Spleen (tissue), 7 donors: ENCODE data around the gene MTMR3.

Experiments
- POLR2A ChIP-seq, 3 donors: fragments of 450-650 bp; IDR thresholded peaks; one replicate each; pipeline ENCODE4 v1.5.1; 2017; ENCODE audit warnings: antibody characterized with exemption in 3 of 3, mild to moderate bottlenecking in 1 of 3
- POLR2AphosphoS5 ChIP-seq, 3 donors: sonication (generic); formaldehyde crosslinking; IDR thresholded peaks; one replicate each; pipeline ENCODE4 v1.5.1; 2017; ENCODE audit warnings: antibody characterized with exemption in 3 of 3
- TF ChIP-seq, protein P1 (sequence below), 11 experiments: fragments of 200-600 bp in 7 of 11; fragments of 450-650 bp in 4 of 11; sonication (generic) in 4 of 11; IDR thresholded peaks in 8 of 11; conservative IDR thresholded peaks in 3 of 11; 1 replicate in 7 of 11; 2 replicates in 4 of 11; pipeline versions ENCODE4 v1.4.0 to v1.8.0; 2016 to 2021; ENCODE audit warnings: antibody characterized with exemption in 11 of 11, inconsistent platforms in 4 of 11, mild to moderate bottlenecking in 1 of 11
- donor health status: DM: no; HTN: no; CAD: no; lungs with moderate emphysema.
- donor health status: DM: no; HTN: no; CAD: no.
- donor health status: DM: no; HTN: no; CAD: no.

GRCh38 chr22:29964776-29965175, 81.8 kb downstream of the MTMR3 start:
- TF ChIP-seq POLR2A (IDR thresholded peaks at IDR 0.05) (no peak), POLR2AphosphoS5 (IDR thresholded peaks at IDR 0.05) (no peak)
- TF ChIP-seq, protein P1, sequence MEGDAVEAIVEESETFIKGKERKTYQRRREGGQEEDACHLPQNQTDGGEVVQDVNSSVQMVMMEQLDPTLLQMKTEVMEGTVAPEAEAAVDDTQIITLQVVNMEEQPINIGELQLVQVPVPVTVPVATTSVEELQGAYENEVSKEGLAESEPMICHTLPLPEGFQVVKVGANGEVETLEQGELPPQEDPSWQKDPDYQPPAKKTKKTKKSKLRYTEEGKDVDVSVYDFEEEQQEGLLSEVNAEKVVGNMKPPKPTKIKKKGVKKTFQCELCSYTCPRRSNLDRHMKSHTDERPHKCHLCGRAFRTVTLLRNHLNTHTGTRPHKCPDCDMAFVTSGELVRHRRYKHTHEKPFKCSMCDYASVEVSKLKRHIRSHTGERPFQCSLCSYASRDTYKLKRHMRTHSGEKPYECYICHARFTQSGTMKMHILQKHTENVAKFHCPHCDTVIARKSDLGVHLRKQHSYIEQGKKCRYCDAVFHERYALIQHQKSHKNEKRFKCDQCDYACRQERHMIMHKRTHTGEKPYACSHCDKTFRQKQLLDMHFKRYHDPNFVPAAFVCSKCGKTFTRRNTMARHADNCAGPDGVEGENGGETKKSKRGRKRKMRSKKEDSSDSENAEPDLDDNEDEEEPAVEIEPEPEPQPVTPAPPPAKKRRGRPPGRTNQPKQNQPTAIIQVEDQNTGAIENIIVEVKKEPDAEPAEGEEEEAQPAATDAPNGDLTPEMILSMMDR (IDR thresholded peaks at IDR 0.05 in 8 of 11, conservative IDR thresholded peaks at IDR 0.05 in 3 of 11): no peak
